Measurements from ENCODE around the gene RWDD3.
A peak's percentile ranks its signal among the peaks of the same experiment; 100 is the strongest.

The RWDD3 gene, protein sequence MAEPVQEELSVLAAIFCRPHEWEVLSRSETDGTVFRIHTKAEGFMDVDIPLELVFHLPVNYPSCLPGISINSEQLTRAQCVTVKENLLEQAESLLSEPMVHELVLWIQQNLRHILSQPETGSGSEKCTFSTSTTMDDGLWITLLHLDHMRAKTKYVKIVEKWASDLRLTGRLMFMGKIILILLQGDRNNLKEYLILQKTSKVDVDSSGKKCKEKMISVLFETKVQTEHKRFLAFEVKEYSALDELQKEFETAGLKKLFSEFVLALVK

DNA sequence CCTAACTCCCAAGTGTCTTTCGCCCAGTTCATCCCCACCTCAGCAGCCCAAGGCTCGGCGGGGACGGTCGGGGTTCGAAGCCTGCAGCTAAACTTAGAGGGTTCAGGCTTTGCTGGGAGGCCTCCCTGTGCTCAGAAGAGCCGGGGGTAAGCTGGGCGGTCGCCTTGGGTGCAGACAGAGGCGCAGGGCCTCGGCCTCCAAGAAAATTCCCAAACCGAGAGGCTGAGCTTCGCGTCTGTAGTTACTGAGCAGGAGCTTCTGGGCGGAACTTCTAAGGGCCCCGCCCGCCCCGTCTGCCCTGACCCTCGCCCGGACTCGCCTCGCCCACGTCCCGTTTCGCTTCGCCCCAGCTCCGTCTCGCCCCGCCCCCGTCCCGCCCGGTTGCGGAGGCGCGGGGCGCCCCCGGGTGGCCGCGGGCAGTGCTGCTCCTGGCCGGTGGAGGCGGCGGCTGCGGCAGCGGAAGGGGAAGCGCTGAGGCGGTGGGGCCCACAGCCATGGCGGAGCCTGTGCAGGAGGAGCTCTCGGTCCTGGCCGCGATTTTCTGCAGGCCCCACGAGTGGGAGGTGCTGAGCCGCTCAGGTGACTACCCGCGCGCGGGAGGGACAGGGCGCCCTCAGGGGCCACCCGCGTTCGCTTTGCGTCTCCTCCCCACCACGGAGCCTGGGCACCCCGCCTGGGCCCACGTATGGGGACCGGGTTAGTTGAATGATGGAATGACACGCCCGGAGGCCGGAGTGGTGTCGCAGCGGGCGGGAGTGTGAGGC, at the start of gene RWDD3:
TSS of gene RWDD3 (plus strand) at position 474 of the 764 bp plus-strand sequence. CDS start at position 495, 21 bp downstream.
- DNase-seq = peak; percentile 80

DNA sequence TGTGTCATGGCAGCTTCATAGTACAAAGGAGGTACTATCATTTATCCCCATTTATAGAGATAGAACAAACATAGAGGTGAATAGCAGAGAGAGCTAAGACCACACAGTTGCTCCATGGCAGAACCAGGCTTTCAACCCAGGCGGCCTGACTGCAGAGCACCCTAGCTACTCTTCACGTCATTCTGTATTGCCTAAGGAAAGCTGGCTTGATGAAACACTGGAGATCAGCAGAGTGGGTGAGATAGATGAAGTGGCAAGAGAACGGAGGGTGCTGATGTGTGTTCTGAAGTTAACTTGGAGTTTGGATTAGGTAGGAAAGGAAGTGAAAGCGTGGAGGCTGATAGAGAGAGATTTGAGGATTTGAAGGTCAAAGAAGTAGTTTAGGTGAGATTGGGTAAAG, 47.9 kb upstream of the RWDD3 start:
- DNase-seq = no peak

- no peak for DNase-seq
Measured at GRCh38 chr1:95193591-95193990, 40.4 kb upstream of the RWDD3 start.

DNA sequence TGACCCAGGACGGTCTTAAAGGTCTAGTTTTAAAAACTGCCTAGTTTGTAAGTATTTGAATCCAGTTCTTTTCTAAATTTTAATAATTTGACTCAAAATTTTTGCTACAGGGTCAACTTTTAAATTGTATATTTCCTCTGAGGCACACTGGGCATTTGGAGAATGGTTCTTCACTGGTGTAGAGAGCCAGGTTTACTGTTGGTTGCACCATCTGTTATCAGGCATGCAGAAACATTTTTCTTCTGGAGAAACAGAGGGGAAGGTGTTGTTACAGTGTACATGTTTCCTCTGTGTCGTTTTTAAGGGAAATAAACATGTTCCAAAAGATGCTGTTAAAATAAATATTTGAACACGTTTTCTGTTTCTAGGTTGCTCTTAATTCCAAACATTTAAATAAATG, 39.0 kb upstream of the RWDD3 start:
- no peak for DNase-seq

DNA sequence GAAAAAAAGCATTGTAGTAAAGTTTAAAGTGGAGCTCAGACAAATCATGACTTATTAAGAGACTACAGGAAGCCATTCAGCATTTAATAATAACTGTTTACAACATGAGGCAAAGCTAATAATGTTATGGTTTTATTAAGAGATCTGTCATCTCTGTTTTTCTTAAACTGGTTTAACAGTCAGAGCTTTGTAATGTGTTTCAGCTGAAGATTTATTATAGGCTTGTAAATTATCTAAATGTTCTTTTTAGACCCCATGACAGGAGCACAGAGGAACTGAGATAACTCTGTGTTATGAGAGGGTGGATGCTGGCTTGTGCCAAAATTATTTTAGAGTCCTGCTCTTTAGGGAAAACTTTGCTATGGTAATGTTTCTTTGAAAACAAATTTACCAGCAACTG, 38.0 kb upstream of the RWDD3 start:
- no peak for DNase-seq

GRCh38 chr1:95197616-95198252, 36.3 kb upstream of the RWDD3 start:
- no peak for DNase-seq

GRCh38 chr1:95201905-95202304, 32.1 kb upstream of the RWDD3 start:
- DNase-seq = no peak

- no peak for DNase-seq
Measured at GRCh38 chr1:95203908-95204437, 30.0 kb upstream of the RWDD3 start.

DNA sequence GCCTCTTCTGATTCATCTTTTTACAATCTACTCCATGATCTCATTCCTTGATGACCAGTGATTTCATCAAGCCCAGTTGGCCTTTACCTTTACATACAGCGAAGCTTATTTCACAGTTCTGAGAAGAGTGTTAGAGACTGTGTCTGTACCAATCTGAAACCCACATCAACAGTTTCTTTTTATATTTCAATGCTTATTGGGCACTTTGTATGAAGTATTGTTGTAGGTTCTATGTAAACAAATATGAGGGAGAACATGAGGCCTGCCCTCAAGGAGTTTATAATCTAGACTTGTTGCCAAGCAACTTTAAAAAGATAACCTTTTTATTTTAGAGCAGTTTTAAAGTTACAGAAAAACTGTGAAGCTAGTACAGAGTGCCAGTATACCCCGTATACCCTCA, 27.5 kb upstream of the RWDD3 start:
- no peak for DNase-seq

DNA sequence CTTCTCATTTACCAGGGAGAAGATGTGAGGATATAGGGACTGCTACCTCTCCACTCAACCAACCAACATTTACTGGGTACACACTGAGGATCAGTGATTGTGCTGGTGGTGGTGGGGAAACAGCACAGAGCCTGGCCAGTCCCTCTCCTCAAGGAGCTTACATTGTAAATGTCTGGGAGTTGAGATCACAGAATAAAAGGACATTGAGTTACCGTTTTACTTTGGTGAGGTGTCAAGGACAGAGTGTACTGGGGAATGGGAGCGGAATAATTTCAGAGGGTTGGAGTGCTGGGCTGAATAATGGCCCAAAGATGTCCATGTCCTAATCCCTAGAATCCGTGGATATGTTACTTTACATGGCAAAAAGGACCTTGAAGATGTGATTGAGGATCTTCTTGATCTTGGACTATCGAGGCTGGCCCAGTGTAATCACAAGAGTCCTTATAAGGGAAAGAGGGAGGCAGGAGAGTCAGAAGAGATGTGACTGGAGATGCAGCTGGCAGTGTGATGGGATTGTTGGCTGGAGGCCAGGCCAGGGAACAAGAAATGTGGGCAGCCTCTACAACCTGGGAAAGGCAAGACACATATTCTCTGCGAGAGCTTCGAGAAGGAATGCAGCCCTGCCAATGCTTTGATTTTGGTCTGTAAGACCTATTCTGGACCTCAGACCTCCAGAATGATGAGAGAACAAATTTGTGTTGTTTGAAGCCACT, 26.6 kb upstream of the RWDD3 start:
- DNase-seq = peak; percentile 26

GRCh38 chr1:95208876-95209275, 25.1 kb upstream of the RWDD3 start:
- DNase-seq = no peak

DNA sequence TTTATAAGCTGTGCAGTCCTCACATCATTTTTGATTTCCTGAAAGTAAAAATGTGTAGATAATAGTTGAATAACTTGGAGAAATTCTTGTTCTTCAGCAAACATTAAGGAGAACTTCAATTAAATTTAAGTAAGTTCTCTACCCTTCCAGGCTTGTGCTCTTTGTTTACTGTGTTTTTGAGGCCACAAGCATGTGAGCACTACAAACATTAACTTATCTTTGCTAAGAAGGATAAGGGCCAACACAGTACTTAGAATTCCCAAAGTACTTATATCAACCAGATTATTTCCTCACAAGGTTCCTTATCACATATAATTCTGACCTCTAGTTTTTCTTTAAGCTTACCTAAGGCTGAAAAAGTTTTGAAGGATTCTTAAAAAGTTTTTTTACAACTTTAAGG, 24.7 kb upstream of the RWDD3 start:
- DNase-seq = no peak

GRCh38 chr1:95216292-95216990, 17.6 kb upstream of the RWDD3 start:
- peak; percentile 27 for DNase-seq

- DNase-seq = peak; percentile 64
Measured at GRCh38 chr1:95217371-95217770, 16.6 kb upstream of the RWDD3 start.

- no peak for DNase-seq
Measured at GRCh38 chr1:95219407-95219806, 14.6 kb upstream of the RWDD3 start.

DNA sequence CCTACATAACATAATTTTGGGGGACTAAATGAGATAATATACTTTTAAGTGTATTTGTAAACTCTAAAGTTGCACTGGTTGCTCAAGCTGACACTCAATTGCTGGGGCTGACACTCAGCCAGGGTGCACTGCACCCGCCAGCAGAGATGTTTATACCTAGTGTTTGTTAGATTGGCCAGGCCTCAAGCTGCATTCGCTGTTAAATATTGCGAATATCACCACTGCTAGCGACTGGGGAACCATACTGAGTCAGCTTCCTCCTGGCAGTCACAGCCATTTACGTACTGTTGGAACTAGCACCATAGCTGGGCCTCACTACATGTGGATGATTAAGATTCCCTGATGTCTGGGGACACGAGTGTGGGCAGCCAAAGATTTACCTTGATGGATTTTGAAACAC, 12.7 kb upstream of the RWDD3 start:
- DNase-seq = no peak

DNA sequence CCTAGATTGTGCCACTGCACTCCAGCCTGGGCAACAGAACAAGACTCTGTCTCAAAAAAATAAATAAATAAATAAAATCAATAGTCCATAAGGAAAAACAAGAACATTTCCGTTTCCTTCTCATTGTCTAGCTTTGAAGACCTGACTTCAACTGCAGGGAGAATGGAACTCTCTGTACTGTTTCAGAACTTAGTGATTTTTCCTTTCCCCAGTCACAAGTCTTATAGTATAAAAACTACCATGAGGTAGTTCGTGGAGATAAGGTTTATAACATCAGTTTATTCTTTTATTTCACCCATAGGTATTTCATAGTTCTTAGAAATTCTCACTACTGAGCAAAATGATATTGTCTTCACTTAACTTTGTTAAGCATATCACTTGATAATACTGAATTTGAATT, 11.4 kb upstream of the RWDD3 start:
- DNase-seq = no peak

DNA sequence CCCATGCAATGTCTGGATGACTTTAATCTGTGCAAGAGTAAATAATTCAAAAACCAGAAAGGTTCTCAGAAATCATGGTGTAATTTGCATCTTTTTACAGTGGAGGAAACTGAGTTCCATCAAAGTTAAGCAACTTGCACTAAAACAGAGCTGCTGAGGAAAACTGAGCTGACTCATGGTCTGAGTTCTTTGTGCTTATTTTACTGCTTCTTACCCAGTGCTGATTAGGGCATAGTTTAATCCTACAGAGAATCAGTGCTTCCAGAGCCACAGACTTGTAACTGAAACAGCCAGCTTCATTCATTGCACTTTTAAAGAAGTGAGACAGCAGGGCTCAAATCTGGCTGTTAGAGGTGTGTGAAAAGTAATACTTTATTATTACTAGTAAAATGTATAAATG, 10.9 kb upstream of the RWDD3 start:
- no peak for DNase-seq

- DNase-seq = no peak
Measured at GRCh38 chr1:95226781-95227660, 7.0 kb upstream of the RWDD3 start.

GRCh38 chr1:95229037-95229436, 5.0 kb upstream of the RWDD3 start:
- DNase-seq = no peak

- no peak for DNase-seq
Measured at GRCh38 chr1:95229706-95230105, 4.3 kb upstream of the RWDD3 start.

GRCh38 chr1:95230256-95230655, 3.8 kb upstream of the RWDD3 start:
- DNase-seq = no peak

Measured in NCI-H69 (cell line).